NCI-H187 (cell line): ENCODE measurements around the gene RMND5B.
"Not testable (repeated sequence)": the region's sequence is repeated elsewhere in the genome, so short reads cannot be mapped to it uniquely, and the experiment has no call there.

Source experiments
- DNase-seq, 2 experiments: peaks; one replicate each; lab custom pipeline; 2025; lab: John Stamatoyannopoulos, UW

The RMND5B gene

GRCh38 chr5:178130576-178131445 lies at the start of gene RMND5B:
RMND5B (plus strand) TSS chr5:178131014; CDS start chr5:178138120, 7,106 bp downstream.
- peak; percentile 69 to 77 for DNase-seq

- DNase-seq, result no peak
These were observed 49.1 kb upstream of the RMND5B start for GRCh38 chr5:178081571-178082243.

- no peak for DNase-seq
These were observed 46.9 kb upstream of the RMND5B start for GRCh38 chr5:178083922-178084321.

GRCh38 chr5:178085316-178085715 lies 45.5 kb upstream of the RMND5B start:
- no peak for DNase-seq

GRCh38 chr5:178086266-178086665 lies 44.5 kb upstream of the RMND5B start:
- no peak for DNase-seq

- not testable (repeated sequence) for DNase-seq
These were observed 43.6 kb upstream of the RMND5B start for GRCh38 chr5:178087199-178087598.

GRCh38 chr5:178090856-178091255 lies 40.0 kb upstream of the RMND5B start:
- no peak for DNase-seq

GRCh38 chr5:178093134-178093533 lies 37.7 kb upstream of the RMND5B start:
- no peak for DNase-seq

- no peak for DNase-seq
These were observed 36.5 kb upstream of the RMND5B start for GRCh38 chr5:178094345-178094744.

- DNase-seq, result no peak
These were observed 32.1 kb upstream of the RMND5B start for GRCh38 chr5:178098685-178099084.

- no peak for DNase-seq
These were observed 27.2 kb upstream of the RMND5B start for GRCh38 chr5:178103612-178104011.

- DNase-seq, result no peak
These were observed 26.3 kb upstream of the RMND5B start for GRCh38 chr5:178104492-178104891.

GRCh38 chr5:178106086-178106485 lies 24.7 kb upstream of the RMND5B start:
- DNase-seq, result no peak

- no peak for DNase-seq
These were observed 24.1 kb upstream of the RMND5B start for GRCh38 chr5:178106556-178107239.

- no peak for DNase-seq
These were observed 23.0 kb upstream of the RMND5B start for GRCh38 chr5:178107756-178108310.

- no peak for DNase-seq
These were observed 22.4 kb upstream of the RMND5B start for GRCh38 chr5:178108446-178108845.

- DNase-seq, result no peak
These were observed 21.8 kb upstream of the RMND5B start for GRCh38 chr5:178108966-178109365.

GRCh38 chr5:178110511-178110910 lies 20.3 kb upstream of the RMND5B start:
- DNase-seq, result no peak

GRCh38 chr5:178111925-178112324 lies 18.9 kb upstream of the RMND5B start:
- no peak for DNase-seq

GRCh38 chr5:178112545-178112944 lies 18.3 kb upstream of the RMND5B start:
- DNase-seq, result no peak

GRCh38 chr5:178113141-178113787 lies 17.6 kb upstream of the RMND5B start, which contains the start of gene N4BP3:
N4BP3 (plus strand) TSS chr5:178113532; CDS start chr5:178119584, 6,052 bp downstream.
- peak in 1 of 2 experiments; percentile 33 for DNase-seq
